BJ (cell line): ENCODE results near the gene WDFY2. TPM values are rescaled to one million over a fixed set of nuclear protein-coding genes. Genes with fewer than 3 reads are reported as not detected.

ENCODE experiments used
- CTCF ChIA-PET: fragments of 350-600 bp; formaldehyde crosslinking; extraction: SDS; loops from one replicate; lab custom pipeline; 2021; ENCODE audit warnings: antibody characterized with exemption, inconsistent platforms; lab: Yijun Ruan, JAX
- POLR2A ChIA-PET: fragments of 300-600 bp; sonication (Branson Sonifier 250); formaldehyde crosslinking; extraction: SDS; loops from one replicate; lab custom pipeline; 2021; ENCODE audit warnings: antibody characterized with exemption; lab: Charles Lee
- DNase-seq: peaks from one replicate; pipeline ENCODE4 v3.0.0-alpha.2; 2011; ENCODE audit warnings: low read depth
- H3K27me3 ChIP-seq: 2 replicates; pipeline ENCODE4 v1.6.0; 2011; ENCODE audit warnings: low read length; ENCODE audit not compliant: control insufficient read depth, insufficient read depth
- H3K36me3 ChIP-seq: 2 replicates; pipeline ENCODE4 v1.5.1; 2011; ENCODE audit warnings: low read length; ENCODE audit not compliant: control insufficient read depth, insufficient read depth
- H3K4me3 ChIP-seq: 2 replicates; pipeline ENCODE4 v1.5.1; 2011; ENCODE audit warnings: low read depth, mild to moderate bottlenecking, control low read depth, low read length
- polyA plus RNA-seq: library from polyadenylated mRNA; depleted of rRNA; stranded (reverse); fragments of >200 nt; gene quantifications from 2 replicates; pipeline ENCODE4 v1.2.3, GENCODE V29; 2011
- TF ChIP-seq, protein P1 (sequence below): IDR thresholded peaks from 2 replicates; pipeline ENCODE4 v1.5.1; 2011; ENCODE audit warnings: low read depth, mild to moderate bottlenecking, control low read depth, inconsistent platforms, low read length, moderate library complexity; ENCODE audit not compliant: insufficient read depth

Gene WDFY2
- polyA plus RNA-seq, 1 experiment = 4.3 TPM

DNA sequence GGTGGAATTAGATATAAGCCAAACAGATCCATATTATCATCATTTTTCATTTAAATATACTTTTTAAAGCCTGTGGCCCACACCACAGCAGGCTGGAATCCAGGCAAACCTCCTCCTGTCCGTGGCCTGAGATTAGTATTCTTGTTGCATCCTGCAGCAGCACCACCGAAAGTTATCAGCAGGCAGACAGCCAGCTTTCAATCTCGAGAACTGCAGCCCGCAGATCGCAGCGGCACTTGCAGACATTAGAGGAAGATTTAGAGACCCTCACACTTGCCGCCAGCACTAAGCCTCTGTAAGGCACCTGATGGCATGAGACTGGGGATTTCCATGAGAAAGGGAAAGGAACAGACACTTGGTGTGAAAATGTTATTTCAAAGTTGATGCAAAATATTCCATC, 212.3 kb downstream of the WDFY2 start:
- DNase-seq = no peak
- no peaks in the 10 kb centered on the region for H3K36me3 ChIP-seq
- ChIA-PET CTCF (interaction anchor here (0.8 to 1.8 kb wide), 12 partner anchors 9 to 656 kb away, joined by 3 to 8 read pairs (median 4); no protein-coding TSS in a partner anchor), POLR2A (no interaction called here)
- TF ChIP-seq, protein P1, sequence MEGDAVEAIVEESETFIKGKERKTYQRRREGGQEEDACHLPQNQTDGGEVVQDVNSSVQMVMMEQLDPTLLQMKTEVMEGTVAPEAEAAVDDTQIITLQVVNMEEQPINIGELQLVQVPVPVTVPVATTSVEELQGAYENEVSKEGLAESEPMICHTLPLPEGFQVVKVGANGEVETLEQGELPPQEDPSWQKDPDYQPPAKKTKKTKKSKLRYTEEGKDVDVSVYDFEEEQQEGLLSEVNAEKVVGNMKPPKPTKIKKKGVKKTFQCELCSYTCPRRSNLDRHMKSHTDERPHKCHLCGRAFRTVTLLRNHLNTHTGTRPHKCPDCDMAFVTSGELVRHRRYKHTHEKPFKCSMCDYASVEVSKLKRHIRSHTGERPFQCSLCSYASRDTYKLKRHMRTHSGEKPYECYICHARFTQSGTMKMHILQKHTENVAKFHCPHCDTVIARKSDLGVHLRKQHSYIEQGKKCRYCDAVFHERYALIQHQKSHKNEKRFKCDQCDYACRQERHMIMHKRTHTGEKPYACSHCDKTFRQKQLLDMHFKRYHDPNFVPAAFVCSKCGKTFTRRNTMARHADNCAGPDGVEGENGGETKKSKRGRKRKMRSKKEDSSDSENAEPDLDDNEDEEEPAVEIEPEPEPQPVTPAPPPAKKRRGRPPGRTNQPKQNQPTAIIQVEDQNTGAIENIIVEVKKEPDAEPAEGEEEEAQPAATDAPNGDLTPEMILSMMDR = no peak
- no peak overlapping the region for H3K4me3 ChIP-seq
- H3K27me3 ChIP-seq = peaks cover 2% of the 10 kb centered on the region

DNA sequence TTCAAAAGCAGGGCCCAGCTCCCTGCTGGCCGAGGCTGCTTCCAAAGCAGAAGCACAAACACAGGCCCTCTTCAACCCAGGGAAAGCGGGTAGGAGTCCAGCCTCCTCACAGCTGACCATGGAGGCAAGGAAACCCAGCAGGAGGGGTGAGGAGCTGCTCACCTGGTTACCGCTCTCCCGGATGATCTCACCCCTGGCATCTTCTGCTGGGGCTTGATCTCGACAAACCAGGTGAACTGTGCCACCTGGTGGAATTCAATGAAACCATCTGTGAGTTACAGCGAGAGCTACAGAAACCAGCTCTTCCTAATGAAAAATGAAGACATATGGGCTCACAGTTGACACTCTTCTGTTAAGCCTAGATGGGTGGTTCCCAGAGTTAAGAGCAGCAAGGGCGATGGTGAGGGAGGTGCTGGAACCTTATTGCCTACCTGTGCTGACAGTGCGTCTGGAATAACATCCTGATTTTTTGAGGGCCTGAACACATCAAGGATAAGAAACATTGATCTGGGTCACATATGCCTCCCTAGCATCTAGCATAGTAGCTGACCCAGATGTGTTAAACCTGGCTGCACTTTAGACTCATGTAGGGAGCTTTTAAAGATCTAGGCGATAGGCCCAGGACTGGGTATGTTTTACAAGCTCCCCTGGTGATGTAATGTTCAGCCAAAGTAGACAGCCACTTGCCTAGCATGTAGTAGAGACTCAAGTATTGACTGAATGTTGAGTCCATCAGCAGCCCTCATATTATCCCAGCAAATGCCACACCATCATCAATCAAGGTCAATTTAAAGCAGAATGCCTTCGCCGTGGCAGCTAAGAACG, 213.6 kb downstream of the WDFY2 start:
- ChIA-PET POLR2A (no interaction called here), CTCF (interaction anchor here (0.5 to 2.2 kb wide), 21 partner anchors 10 to 673 kb away, joined by 3 to 10 read pairs (median 4); no protein-coding TSS in a partner anchor)
- no peak overlapping the region for H3K4me3 ChIP-seq
- no peak for DNase-seq
- TF ChIP-seq, protein P1 = peak; percentile 39; the same call in 1 of the 2 replicates
- H3K36me3 ChIP-seq = no peaks in the 10 kb centered on the region
- peaks cover 2% of the 10 kb centered on the region for H3K27me3 ChIP-seq

DNA sequence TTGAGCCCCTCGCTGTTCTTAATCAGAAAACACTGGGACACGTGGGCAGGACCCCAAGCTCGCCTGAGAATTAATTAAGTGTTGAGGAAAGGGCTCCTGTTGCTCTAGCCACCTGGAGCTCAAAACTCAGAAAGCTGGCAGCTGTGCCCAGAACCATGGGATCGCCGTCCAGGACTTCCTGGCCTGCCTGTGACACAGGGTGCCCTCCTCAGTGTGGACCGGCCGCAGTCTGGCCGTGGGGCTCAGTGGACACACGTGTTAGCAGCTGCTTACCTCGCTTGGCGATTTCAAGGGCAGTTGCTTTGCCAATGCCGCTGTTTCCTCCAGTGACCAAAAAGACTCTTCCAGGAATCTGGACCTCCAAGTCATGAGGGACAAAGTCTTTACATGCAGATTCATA, 215.0 kb downstream of the WDFY2 start:
- TF ChIP-seq, protein P1 = no peak
- CTCF ChIA-PET = interaction anchor here (0.7 to 2.2 kb wide), 6 partner anchors 13 to 365 kb away, joined by 3 to 10 read pairs (median 4); no protein-coding TSS in a partner anchor
- Histone ChIP-seq H3K36me3 (no peaks in the 10 kb centered on the region), H3K27me3 (peaks cover 2% of the 10 kb centered on the region), H3K4me3 (no peak overlapping the region)
- no peak for DNase-seq
- POLR2A ChIA-PET = no interaction called here

GRCh38 chr13:51800486-51800885, 216.2 kb downstream of the WDFY2 start:
- TF ChIP-seq, protein P1 = no peak
- ChIA-PET CTCF (interaction anchor here (1.2 kb wide), 1 partner anchor 348 kb away, joined by 3 read pairs; the partner anchor contains the start of gene INTS6), POLR2A (no interaction called here)
- Histone ChIP-seq H3K27me3 (peaks cover 2% of the 10 kb centered on the region), H3K36me3 (no peaks in the 10 kb centered on the region), H3K4me3 (no peak overlapping the region)
- no peak for DNase-seq

- no peak for DNase-seq
- Histone ChIP-seq H3K4me3 (no peak overlapping the region), H3K27me3 (peaks cover 2% of the 10 kb centered on the region), H3K36me3 (no peaks in the 10 kb centered on the region)
- POLR2A ChIA-PET = interaction anchor here (0.6 kb wide), 1 partner anchor 15 kb away, joined by 3 read pairs; no protein-coding TSS in a partner anchor
- CTCF ChIA-PET = interaction anchor here (1.0 to 1.4 kb wide), 3 partner anchors 14 to 381 kb away, joined by 3 read pairs; no protein-coding TSS in a partner anchor
- TF ChIP-seq, protein P1 = no peak
Measured at GRCh38 chr13:51801631-51802099, 217.4 kb downstream of the WDFY2 start.
